AG04449 (cell line): ENCODE data around the gene AP2B1.
"Not testable (repeated sequence)": the region's sequence is repeated elsewhere in the genome, so short reads cannot be mapped to it uniquely, and the experiment has no call there.

Source experiments
- CTCF ChIA-PET: fragments of 350-600 bp; formaldehyde crosslinking; extraction: SDS; loops from one replicate; lab custom pipeline; 2021; ENCODE audit warnings: antibody characterized with exemption; lab: Yijun Ruan, JAX
- POLR2A ChIA-PET: fragments of 400-600, 350-600 bp; formaldehyde crosslinking; extraction: SDS; loops from one replicate; lab custom pipeline; 2020; ENCODE audit warnings: antibody characterized with exemption, inconsistent platforms; lab: Yijun Ruan, JAX
- DNase-seq: peaks from one replicate; pipeline ENCODE4 v3.0.0-alpha.2; 2010; ENCODE audit warnings: low read depth, low spot score
- H3K4me3 ChIP-seq: 2 replicates; pipeline ENCODE4 v1.5.1; 2011; ENCODE audit warnings: low read depth, mild to moderate bottlenecking, control low read depth, low read length
- TF ChIP-seq, protein P1 (sequence below): IDR thresholded peaks from one replicate; pipeline ENCODE4 v1.5.1; 2011; ENCODE audit warnings: mild to moderate bottlenecking, moderate library complexity, low read length, control low read depth, inconsistent platforms; ENCODE audit not compliant: insufficient read depth; ENCODE audit errors: missing control alignments

AP2B1 gene

DNA sequence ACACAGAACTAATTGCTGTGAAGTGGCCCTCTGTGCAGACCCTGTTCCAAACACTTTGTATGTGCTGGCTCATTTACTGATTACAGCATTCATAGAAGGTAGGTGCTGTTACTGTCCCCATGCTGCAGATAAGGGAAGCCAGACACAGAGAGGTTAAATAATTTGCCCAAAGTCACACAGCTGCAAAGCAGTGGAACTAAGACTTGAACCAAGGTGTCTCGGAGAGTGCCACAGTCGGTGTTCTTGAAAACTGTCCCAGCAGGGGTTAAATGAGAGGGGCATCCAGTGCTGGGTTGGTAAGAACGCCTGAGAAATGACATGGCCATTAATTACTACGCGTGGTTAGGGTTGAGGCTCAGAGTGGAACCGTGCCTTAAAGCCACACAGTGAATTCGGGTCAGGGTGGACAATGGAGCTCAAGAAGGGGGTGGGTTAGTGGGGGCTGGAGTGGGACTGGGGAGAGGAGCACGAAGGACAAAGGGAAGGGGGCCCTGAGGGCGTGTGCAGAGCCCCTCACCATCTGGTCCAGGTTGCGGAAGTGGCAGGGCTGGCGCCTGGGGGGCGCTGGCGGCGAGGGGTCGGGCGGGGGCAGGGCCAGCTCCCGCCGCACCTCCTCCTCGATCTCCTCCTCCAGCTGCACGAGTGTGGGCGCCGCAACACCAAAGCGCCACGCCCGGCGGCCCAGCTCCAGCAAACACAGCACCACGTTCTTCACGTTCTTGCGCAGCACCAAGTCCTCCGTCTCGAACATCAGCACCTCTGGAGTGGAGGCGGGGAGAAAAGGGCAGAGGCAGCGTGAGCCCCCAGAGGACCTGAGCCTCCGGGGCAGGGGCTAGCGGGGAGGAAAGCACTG is 162.7 kb downstream of the AP2B1 start:
- H3K4me3 ChIP-seq: peak overlapping the region; percentile 30
- POLR2A ChIA-PET: interaction anchor here (0.8 kb wide), 1 partner anchor 59 kb away, joined by 4 read pairs; the partner anchor contains the start of gene TAF15
- TF ChIP-seq, protein P1, sequence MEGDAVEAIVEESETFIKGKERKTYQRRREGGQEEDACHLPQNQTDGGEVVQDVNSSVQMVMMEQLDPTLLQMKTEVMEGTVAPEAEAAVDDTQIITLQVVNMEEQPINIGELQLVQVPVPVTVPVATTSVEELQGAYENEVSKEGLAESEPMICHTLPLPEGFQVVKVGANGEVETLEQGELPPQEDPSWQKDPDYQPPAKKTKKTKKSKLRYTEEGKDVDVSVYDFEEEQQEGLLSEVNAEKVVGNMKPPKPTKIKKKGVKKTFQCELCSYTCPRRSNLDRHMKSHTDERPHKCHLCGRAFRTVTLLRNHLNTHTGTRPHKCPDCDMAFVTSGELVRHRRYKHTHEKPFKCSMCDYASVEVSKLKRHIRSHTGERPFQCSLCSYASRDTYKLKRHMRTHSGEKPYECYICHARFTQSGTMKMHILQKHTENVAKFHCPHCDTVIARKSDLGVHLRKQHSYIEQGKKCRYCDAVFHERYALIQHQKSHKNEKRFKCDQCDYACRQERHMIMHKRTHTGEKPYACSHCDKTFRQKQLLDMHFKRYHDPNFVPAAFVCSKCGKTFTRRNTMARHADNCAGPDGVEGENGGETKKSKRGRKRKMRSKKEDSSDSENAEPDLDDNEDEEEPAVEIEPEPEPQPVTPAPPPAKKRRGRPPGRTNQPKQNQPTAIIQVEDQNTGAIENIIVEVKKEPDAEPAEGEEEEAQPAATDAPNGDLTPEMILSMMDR: no peak
- CTCF ChIA-PET: interaction anchor here (0.6 to 12.9 kb wide), 16 partner anchors 11 to 438 kb away, joined by 3 to 565 read pairs (median 32); partner anchors contain the start of genes C17orf50, RASL10B and TAF15
- no peak for DNase-seq

DNA sequence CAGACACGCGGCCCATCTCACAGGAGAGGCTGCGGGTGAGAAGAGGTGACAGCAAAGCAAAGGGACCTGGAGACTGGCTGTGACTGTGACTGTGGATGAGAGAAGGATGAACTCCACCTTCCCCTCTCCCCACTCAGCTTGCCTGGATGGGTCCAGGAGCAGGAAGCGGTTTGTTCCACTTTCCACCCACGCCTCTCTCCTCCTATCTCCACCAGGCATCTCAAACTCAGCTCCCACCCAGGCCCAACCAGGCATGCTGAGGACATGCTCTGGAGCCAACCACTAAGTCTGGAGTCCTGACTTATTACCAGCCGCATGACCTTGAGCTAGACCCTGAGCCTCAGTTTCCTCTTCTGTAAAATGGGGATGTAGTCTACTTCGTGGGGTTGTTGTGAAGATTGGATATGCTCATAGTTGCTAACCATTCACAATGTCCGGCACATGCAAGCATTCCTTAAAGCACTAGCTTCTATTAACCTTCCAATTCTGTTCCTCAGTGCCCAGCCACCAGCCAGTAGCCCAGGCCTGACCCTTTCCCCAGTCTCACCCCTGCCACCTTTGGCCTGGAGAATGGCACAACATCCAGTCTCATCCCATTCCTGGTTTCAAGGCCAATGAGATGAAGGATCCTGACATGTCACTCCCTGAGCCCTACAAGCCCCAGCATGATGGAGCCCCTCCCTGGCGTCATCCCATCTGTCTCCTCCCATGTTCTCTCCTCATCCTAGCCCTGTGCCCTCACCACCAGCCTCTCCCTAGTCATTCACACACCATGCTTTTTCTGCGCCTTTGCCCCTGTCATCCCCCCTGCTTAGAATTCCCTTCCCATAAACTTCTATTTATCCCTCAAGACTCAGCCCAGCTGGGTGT is 163.6 kb downstream of the AP2B1 start:
- H3K4me3 ChIP-seq: no peak overlapping the region
- CTCF ChIA-PET: interaction anchor here (0.7 to 12.9 kb wide), 8 partner anchors 10 to 212 kb away, joined by 3 to 565 read pairs (median 49); partner anchors contain the start of genes C17orf50 and TAF15
- TF ChIP-seq, protein P1: no peak
- POLR2A ChIA-PET: interaction anchor here (0.8 kb wide), 1 partner anchor 136 kb away, joined by 3 read pairs; no protein-coding TSS in a partner anchor
- DNase-seq: no peak

DNA sequence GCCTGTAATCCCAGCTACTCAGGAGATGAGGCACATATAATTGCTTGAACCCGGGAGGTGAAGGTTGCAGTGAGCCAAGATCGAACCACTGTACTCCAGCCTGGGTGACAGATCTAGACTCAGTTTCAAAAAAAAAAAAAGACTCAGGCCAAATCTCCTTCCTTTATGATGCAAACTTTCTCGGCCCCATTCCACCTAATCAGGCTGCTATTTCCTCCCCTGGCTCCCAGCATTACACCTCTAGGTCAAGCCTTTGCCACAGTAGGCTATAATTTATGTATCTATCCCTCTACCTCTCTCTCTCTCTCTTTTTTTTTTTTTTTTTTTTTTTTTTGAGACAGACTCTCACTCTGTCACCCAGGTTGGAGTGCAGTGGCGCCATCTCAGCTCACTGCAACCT is 164.4 kb downstream of the AP2B1 start:
- CTCF ChIA-PET: interaction anchor here (0.7 to 12.9 kb wide), 9 partner anchors 9 to 197 kb away, joined by 3 to 565 read pairs (median 48); partner anchors contain the start of genes C17orf50 and TAF15
- DNase-seq, H3K4me3 ChIP-seq, POLR2A ChIA-PET: not testable (repeated sequence)

DNA sequence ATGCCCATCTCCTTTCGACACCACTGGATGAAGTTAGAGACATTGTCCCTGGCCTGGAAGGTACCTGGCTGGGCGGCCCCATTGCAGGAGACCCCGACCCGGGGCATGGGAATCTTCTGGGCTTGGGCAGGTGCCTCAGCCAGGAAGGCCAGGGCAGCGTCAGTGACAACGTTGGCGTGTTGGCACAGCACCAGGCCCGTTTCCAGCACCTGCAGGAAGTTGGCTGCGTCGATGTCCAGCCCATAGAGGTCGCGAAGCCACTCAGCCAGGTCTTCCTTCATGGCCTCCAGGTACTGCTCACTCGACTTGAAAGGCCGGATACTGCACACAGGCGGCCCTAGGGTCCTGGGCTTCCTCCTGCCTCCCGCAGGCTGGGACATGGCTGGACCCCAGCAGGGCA is 165.3 kb downstream of the AP2B1 start:
- POLR2A ChIA-PET: no interaction called here

DNA sequence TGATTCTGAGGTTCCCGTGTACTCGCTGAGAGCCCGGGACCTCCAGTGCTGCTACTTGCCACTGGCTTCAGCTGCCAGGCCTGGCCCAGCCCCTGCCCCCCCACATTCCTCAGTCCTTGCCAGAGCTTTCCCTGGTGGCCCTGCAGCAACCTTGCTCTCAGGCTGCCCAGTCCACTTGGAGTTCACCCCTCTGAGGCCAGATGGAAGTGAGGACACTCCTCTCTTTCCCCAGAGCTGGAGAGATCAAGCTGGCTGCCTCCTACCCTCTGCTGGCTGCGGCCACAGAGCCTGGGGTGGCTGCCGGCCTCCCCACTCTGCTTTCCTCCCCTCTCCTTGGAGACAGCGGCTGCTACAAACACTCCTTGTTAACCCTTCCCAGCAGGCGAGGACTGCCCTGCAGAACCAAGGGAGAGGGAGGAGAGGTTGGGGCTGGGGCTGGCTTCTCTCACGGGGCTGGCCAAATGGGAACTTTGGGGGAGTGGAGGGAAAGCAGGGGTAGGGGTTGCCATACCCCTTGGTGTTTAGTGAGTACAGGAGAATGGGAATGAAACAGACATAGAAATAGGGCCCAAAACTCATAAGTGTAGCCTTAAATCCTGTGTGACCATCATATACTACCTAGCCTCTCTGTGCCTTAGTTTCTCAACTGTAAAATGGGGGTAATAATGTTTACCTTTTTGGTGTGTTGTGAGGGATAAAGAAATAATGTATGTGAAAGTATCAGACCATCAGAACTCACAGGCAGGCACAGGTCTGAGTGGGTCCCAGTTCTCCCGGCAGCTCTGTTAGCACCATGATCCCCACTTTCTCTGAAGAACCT is 166.0 kb downstream of the AP2B1 start, which contains the start of gene GAS2L2:
GAS2L2 (minus strand) TSS at position 295 of the 820 bp plus-strand sequence. CDS start 389 bp downstream, outside the sequence.
- POLR2A ChIA-PET: interaction anchor here (0.7 kb wide), 1 partner anchor 56 kb away, joined by 3 read pairs; the partner anchor contains the start of gene TAF15

More for the DNA sequence above, 165.3 kb downstream of the AP2B1 start:
- CTCF ChIA-PET: interaction anchor here (0.6 to 12.9 kb wide), 5 partner anchors 12 to 145 kb away, joined by 3 to 565 read pairs (median 6); no protein-coding TSS in a partner anchor
- no peak for DNase-seq
- TF ChIP-seq, protein P1: no peak
- no peak overlapping the region for H3K4me3 ChIP-seq

More for the DNA sequence above, 166.0 kb downstream of the AP2B1 start, which contains the start of gene GAS2L2:
- DNase-seq: no peak
- CTCF ChIA-PET: interaction anchor here (1.0 to 12.9 kb wide), 4 partner anchors 11 to 137 kb away, joined by 3 to 565 read pairs (median 10); no protein-coding TSS in a partner anchor
- TF ChIP-seq, protein P1: no peak
- no peak within 1 kb of the TSS for H3K4me3 ChIP-seq
